IPS-18a (cell line): Measurements from ENCODE around the gene FZD2.
A peak's percentile ranks its signal among the peaks of the same experiment; 100 is the strongest.

Experiments
- H3K27ac ChIP-seq: one replicate; pipeline ENCODE4 v1.5.1; 2013; ENCODE audit warnings: low read length
- H3K27me3 ChIP-seq: one replicate; pipeline ENCODE4 v1.6.1; 2013; ENCODE audit warnings: mild to moderate bottlenecking, low read length; ENCODE audit not compliant: control insufficient read depth, insufficient read depth
- H3K36me3 ChIP-seq: one replicate; pipeline ENCODE4 v1.6.1; 2013; ENCODE audit warnings: low read depth, low read length; ENCODE audit not compliant: control insufficient read depth
- H3K4me1 ChIP-seq: one replicate; pipeline ENCODE4 v1.6.1; 2013; ENCODE audit warnings: low read depth, low read length; ENCODE audit not compliant: control insufficient read depth
- H3K4me3 ChIP-seq: one replicate; pipeline ENCODE4 v1.5.1; 2013; ENCODE audit warnings: low read length
- H3K9ac ChIP-seq: one replicate; pipeline ENCODE4 v1.6.1; 2013; ENCODE audit warnings: mild to moderate bottlenecking, low read length, moderate library complexity
- H3K9me3 ChIP-seq: one replicate; pipeline ENCODE4 v1.6.1; 2013; ENCODE audit warnings: low read depth, low read length; ENCODE audit not compliant: control insufficient read depth

The FZD2 gene

DNA sequence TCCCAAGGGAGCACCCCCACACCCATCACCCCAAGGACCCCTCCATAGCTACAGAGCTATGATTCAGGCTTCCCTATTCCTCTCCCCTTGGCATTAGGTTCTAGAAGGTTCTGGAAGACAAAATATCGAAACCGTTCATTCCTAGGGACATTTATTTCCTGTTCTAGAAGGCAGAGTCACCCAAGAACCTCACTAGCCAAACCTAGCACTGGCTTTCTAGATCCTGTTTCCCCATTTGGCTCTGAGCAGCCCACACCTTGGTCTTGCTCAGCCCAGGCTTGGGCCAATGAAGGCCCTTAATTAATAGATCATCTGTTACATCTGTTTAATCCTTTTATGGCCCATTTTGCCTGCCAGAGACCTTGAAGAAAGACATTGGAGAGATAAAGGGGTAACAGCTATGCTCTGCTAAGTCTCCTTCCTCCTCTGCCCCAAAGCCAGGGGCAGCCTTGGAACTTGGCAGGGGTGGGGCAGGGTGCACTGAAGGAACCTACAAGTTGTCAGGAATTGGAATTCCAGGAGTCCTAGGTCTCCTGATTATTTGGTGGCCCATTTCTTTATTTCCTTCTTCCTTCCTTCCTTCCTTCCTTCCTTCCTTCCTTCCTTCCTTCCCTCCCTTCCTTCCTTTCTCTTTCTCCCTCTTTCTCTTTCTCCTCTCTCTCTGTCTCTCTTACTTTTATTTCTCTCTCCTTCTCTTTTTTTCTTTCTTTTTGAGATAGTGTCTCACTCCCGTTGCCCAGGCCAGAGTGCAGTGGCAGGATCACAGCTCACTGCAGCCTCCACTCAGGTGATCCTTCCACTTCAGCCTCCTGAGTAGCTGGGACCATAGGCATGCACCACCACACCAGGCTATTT, 8.7 kb upstream of the FZD2 start:
- Histone ChIP-seq H3K9me3 (no peaks in the 10 kb centered on the region), H3K4me1 (peaks cover 46% of the 10 kb centered on the region), H3K27ac (no peak overlapping the region), H3K36me3 (no peaks in the 10 kb centered on the region), H3K4me3 (no peak overlapping the region), H3K9ac (no peak overlapping the region), H3K27me3 (peaks cover 30% of the 10 kb centered on the region)

DNA sequence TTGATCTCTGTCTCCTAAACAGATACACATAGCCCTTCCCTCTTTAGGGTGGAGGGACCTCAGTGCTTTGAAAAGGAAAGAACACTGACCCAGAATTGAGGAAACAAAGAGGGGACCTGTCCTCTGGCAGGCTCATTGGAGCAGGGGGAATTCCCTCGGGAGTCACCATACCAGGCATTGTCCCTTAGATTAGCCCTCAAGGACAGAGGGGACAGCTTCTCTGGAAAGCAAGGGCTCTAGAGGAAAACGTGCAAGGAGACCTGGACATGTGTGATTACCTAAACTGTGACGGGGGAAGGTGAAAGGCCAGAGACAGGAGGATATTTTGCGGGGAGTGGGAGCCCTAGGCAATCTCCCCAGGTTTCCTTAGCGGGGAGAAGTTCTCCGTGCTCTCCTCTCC, 7.6 kb upstream of the FZD2 start:
- no peak overlapping the region for H3K27ac ChIP-seq
- no peak overlapping the region for H3K4me3 ChIP-seq
- H3K9ac ChIP-seq: no peak overlapping the region
- peaks cover 35% of the 10 kb centered on the region for H3K4me1 ChIP-seq
- no peaks in the 10 kb centered on the region for H3K9me3 ChIP-seq
- no peaks in the 10 kb centered on the region for H3K36me3 ChIP-seq
- H3K27me3 ChIP-seq: peaks cover 19% of the 10 kb centered on the region

DNA sequence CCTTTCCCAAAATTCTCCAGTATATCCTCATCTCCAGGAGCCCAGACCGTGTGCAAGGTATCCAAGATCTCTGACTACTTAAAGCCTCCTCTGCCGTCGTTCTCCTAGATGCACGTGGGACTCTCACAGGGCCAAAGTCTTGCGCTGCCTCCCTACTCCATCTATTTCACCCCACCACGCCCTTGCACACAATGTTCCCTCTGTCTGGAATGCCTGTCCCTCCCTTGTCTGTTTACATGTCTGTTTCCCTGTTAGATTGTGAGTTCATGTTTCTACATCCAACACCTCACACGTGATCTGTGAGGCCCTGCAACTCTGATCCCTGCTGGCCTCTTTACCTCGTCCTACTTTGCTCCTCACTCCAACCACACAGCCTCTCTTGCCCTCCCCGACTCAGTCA, 4.9 kb upstream of the FZD2 start:
- H3K27me3 ChIP-seq: peaks cover 9% of the 10 kb centered on the region
- H3K27ac ChIP-seq: no peak overlapping the region

DNA sequence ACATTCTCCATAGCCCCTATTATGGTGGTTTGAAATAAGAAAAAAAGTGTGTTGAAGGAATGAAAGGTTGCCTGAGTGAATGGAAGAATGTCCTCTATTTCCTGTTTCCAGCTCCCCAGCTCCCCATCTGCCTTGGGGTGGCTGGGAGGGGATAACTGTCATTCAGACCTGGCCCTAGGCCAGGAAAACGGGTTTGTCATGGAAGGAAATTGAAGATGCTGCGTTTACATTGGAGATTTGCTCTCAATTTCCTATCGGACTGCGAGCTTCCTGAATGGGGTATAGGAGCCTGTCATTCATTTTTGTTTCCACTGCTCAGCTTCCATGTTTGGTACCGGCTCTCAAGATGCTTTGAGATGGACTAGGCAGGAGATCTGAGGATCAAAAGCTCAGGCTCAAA, 2.2 kb upstream of the FZD2 start:
- Histone ChIP-seq H3K27me3 (peaks cover 29% of the 10 kb centered on the region), H3K4me3 (peak overlapping the region; percentile 83), H3K36me3 (no peaks in the 10 kb centered on the region), H3K9ac (no peak overlapping the region), H3K27ac (no peak overlapping the region), H3K9me3 (no peaks in the 10 kb centered on the region), H3K4me1 (peaks cover 17% of the 10 kb centered on the region)

More for the DNA sequence above, 4.9 kb upstream of the FZD2 start:
- no peaks in the 10 kb centered on the region for H3K36me3 ChIP-seq
- no peak overlapping the region for H3K4me3 ChIP-seq
- peaks cover 34% of the 10 kb centered on the region for H3K4me1 ChIP-seq
- H3K9me3 ChIP-seq: no peaks in the 10 kb centered on the region
- no peak overlapping the region for H3K9ac ChIP-seq

DNA sequence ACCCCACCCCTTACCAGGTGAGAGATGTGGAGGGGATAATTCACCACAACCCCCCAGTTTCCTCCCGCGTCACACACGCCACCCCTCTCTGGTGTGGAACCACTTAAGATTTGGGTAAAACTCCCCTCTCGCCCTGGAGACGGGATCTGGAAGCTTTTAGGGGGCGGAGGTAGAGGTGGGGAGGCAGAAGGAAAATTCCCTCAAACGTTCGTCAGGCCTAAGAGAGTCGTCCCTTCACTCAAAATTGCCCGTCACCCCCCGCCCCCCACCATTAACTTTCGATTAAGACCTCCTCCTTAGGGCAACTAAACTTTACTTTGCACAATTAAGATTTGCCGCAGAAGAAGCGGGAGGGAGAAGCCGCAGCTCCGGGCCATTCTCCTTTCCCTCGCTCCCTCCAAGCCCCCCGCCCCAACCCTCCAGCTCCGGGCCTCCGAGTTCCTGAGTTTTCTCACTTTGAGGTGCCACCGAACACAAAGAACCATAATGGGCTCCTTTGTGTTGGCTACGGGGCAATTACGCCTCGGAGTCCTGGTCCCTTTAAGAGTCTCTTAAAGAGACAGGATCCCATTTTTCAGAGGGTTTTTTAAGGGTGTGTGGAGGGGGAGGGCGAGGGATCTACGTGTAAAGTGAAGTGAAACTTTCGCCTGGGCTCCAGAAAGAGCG, 985 bp upstream of the FZD2 start:
- Histone ChIP-seq H3K36me3 (no peaks in the 10 kb centered on the region), H3K9me3 (no peaks in the 10 kb centered on the region), H3K27ac (peak overlapping the region; percentile 92), H3K27me3 (peaks cover 33% of the 10 kb centered on the region), H3K4me3 (peak overlapping the region; percentile 83), H3K9ac (peak overlapping the region; percentile 89), H3K4me1 (peaks cover 26% of the 10 kb centered on the region)

DNA sequence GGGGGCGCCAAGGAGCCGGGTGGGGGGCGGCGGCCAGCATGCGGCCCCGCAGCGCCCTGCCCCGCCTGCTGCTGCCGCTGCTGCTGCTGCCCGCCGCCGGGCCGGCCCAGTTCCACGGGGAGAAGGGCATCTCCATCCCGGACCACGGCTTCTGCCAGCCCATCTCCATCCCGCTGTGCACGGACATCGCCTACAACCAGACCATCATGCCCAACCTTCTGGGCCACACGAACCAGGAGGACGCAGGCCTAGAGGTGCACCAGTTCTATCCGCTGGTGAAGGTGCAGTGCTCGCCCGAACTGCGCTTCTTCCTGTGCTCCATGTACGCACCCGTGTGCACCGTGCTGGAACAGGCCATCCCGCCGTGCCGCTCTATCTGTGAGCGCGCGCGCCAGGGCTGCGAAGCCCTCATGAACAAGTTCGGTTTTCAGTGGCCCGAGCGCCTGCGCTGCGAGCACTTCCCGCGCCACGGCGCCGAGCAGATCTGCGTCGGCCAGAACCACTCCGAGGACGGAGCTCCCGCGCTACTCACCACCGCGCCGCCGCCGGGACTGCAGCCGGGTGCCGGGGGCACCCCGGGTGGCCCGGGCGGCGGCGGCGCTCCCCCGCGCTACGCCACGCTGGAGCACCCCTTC, 484 bp downstream of the FZD2 start:
- H3K9me3 ChIP-seq: no peaks in the 10 kb centered on the region
- H3K4me3 ChIP-seq: peak overlapping the region; percentile 80
- no peak overlapping the region for H3K27ac ChIP-seq
- peak overlapping the region; percentile 62 for H3K9ac ChIP-seq
- H3K27me3 ChIP-seq: peaks cover 46% of the 10 kb centered on the region
- no peaks in the 10 kb centered on the region for H3K36me3 ChIP-seq
- H3K4me1 ChIP-seq: peaks cover 41% of the 10 kb centered on the region

DNA sequence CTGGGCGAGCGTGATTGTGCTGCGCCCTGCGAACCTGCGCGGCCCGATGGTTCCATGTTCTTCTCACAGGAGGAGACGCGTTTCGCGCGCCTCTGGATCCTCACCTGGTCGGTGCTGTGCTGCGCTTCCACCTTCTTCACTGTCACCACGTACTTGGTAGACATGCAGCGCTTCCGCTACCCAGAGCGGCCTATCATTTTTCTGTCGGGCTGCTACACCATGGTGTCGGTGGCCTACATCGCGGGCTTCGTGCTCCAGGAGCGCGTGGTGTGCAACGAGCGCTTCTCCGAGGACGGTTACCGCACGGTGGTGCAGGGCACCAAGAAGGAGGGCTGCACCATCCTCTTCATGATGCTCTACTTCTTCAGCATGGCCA, 1.0 kb downstream of the FZD2 start:
- Histone ChIP-seq H3K9me3 (no peaks in the 10 kb centered on the region), H3K4me3 (peak overlapping the region; percentile 80), H3K36me3 (no peaks in the 10 kb centered on the region), H3K27ac (no peak overlapping the region), H3K4me1 (peaks cover 43% of the 10 kb centered on the region), H3K9ac (peak overlapping the region; percentile 62), H3K27me3 (peaks cover 48% of the 10 kb centered on the region)

DNA sequence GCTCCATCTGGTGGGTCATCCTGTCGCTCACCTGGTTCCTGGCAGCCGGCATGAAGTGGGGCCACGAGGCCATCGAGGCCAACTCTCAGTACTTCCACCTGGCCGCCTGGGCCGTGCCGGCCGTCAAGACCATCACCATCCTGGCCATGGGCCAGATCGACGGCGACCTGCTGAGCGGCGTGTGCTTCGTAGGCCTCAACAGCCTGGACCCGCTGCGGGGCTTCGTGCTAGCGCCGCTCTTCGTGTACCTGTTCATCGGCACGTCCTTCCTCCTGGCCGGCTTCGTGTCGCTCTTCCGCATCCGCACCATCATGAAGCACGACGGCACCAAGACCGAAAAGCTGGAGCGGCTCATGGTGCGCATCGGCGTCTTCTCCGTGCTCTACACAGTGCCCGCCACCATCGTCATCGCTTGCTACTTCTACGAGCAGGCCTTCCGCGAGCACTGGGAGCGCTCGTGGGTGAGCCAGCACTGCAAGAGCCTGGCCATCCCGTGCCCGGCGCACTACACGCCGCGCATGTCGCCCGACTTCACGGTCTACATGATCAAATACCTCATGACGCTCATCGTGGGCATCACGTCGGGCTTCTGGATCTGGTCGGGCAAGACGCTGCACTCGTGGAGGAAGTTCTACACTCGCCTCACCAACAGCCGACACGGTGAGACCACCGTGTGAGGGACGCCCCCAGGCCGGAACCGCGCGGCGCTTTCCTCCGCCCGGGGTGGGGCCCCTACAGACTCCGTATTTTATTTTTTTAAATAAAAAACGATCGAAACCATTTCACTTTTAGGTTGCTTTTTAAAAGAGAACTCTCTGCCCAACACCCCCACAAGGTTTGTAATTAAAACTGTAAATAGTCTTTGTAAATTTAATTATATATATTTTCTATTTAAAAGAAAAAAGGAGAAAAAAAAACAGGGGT, 1.7 kb downstream of the FZD2 start:
- peaks cover 43% of the 10 kb centered on the region for H3K4me1 ChIP-seq
- H3K4me3 ChIP-seq: peak overlapping the region; percentile 80
- H3K27ac ChIP-seq: no peak overlapping the region
- H3K9ac ChIP-seq: peak overlapping the region; percentile 62
- no peaks in the 10 kb centered on the region for H3K36me3 ChIP-seq
- no peaks in the 10 kb centered on the region for H3K9me3 ChIP-seq
- peaks cover 48% of the 10 kb centered on the region for H3K27me3 ChIP-seq

DNA sequence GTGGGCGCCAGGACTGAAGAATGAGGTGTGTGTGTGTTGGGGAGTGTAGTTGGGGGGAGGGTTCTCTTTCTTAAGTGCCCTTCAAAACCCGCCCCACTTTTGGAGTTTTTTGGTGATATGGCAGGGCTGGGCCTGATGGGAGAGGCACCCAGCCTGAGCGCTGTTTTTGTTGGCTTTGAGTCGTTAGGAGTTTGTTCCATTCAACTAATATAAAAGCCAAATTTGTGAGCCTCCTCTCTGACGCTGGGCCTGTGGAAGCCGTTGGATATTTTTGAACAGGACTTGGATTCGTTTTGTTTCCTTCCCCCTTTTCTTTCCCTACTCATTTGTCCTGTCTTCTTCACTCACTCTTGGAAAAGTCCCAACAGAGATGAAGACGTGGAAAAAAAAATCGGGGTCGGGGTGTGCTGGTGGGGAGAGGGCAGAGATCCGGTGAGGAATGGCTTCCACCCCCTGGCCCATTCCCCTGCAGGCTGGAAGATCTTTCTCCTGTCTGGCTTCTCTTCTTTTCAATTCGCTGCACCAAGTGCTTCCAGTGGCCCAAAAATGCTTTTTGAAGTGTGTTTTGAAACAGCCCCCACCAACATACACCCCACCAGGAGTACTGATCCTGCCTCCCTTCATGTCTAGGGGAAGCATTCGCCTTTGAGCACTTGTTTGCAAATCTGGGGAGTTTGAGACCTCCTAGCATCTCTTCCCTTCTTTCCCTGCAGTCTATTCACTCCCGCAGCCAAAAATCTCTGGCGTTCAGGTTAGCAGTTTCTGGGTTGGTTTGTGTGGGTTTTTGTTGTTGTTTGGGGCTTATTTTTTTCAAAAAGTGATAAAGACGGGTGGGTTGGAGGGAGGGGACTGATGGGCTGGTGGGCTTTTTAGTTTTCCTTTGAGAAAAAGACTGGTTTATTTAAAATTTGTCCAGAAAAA, 2.6 kb downstream of the FZD2 start:
- Histone ChIP-seq H3K27me3 (peaks cover 48% of the 10 kb centered on the region), H3K4me1 (peaks cover 43% of the 10 kb centered on the region), H3K4me3 (peak overlapping the region; percentile 80), H3K9ac (peak overlapping the region; percentile 45), H3K36me3 (no peaks in the 10 kb centered on the region), H3K27ac (no peak overlapping the region), H3K9me3 (no peaks in the 10 kb centered on the region)

DNA sequence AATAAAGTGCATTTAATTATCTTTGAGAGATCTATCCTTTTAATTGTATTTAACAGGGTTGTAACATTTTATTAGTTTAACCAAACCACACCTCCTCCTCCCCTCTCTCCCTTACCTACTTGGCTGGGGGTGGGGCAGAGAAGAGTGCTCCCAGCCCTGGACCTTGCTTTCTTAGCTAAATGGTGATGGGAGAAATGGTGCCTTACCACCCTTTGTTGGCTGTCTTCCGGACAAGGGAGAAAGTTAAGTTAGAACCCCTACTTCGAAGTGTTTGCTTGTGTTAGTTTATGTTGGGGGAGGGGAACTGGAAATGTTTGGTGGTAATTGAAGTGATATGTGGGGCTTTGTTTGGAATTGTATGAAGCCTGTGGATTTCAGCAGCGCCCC, 3.9 kb downstream of the FZD2 start:
- no peaks in the 10 kb centered on the region for H3K36me3 ChIP-seq
- H3K4me3 ChIP-seq: peak overlapping the region; percentile 80
- peaks cover 31% of the 10 kb centered on the region for H3K4me1 ChIP-seq
- H3K9me3 ChIP-seq: peaks cover 7% of the 10 kb centered on the region
- H3K9ac ChIP-seq: no peak overlapping the region
- no peak overlapping the region for H3K27ac ChIP-seq
- peaks cover 48% of the 10 kb centered on the region for H3K27me3 ChIP-seq
